Activated T-cell treated with anti-CD3 and anti-CD28 coated beads, Interleukin-2, amount 50 U/mL, for 1 hour (primary cell): ENCODE measurements around the gene GTF3C4.
"Not testable (repeated sequence)": the region's sequence is repeated elsewhere in the genome, so short reads cannot be mapped to it uniquely, and the experiment has no call there.

Experiments
- DNase-seq: peaks from one replicate; pipeline ENCODE4 v3.0.0-alpha.2; 2020

The GTF3C4 gene

DNA sequence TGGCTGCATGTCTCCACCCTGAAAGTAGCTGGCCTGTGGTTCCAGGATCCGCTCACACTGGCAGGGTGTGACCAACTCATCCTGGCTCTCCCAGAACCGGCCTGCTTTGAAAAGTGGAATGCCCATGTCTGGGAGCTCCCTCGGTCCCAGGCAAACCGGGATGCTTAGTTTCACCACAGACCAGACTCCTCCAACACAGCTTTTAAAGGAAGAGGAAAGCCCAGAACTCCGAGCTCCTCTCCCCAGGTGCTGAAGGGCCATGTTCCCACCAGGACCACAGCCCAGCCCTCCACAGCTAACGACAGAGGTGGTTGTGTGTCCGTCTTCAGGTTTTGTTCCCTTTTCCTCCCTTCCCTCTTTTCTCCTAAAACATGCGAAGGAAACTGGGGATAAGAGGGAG, 38.0 kb downstream of the GTF3C4 start:
- no peak for DNase-seq

GRCh38 chr9:132708769-132709430, 38.6 kb downstream of the GTF3C4 start:
- DNase-seq, result no peak

GRCh38 chr9:132710333-132710732, 40.1 kb downstream of the GTF3C4 start:
- no peak for DNase-seq

- not testable (repeated sequence) for DNase-seq
Observed at GRCh38 chr9:132711152-132711551, 40.9 kb downstream of the GTF3C4 start.

- no peak for DNase-seq
Observed at GRCh38 chr9:132711846-132712245, 41.6 kb downstream of the GTF3C4 start.

DNA sequence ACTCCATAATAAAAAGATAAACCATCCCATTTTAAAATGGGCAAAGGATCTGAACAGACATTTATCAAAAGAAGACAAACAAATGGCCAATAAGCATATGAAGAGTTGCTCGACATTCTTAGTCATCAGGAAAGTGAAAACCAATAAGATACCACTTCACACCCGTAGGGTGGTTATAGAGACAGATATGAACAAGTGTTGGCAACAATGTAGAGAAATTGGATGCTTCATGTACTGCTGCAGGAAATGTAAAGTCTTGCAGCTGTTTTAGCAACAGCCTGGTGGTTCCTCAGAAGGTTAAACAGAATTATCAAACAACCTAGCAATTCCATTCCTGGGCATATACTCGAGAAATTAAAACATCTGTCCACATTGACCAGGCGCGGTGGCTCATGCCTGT, 42.5 kb downstream of the GTF3C4 start:
- no peak for DNase-seq

DNA sequence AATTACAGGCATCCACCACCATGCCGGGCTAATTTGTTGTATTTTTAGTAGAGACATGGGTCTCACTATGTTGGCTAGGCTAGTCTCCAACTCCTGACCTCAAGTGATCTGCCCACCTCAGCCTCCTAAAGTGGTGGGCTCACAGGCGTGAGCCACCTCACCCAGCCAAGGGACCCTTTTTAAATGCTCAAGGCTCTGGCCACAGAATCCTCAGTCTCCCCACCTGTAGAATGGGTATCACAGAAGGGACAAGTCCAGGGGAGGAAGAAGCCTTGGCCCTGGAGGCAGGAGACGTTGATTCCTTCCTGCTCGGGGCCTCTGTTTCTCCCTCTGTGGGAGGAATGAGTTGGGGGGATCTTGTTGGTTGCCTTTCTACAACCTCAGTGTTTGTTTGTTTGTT, 45.7 kb downstream of the GTF3C4 start:
- no peak for DNase-seq

DNA sequence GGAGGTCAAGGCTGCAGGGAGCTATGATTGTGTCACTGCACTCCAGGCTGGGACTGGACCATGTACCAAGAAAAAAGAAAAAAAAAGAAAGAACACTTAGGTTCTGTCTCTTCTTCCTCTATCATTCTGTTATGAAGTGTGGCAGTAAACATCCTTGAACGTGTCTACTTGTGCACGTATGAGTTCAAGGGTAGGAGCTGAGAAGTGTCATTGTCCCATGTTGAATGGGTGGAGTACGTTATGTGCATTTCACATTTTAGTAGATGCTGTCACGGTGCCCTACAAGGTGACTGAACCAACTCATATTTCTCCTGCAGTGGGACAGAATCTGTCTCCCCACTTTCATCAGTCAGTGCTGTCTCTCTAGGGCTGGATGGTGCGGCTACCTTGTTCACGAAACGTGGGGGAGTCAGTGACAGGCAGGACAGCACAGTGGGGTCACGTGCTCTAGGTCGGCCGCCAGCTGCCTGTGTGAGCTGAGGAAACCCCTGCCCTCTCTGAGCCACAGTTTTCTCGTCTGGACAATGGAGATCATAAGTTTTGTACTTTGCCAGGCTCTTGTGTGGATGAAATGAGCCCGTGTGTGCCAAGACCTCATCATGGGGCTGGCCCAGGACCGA, 47.2 kb downstream of the GTF3C4 start:
- DNase-seq, result no peak

GRCh38 chr9:132718381-132718928, 48.2 kb downstream of the GTF3C4 start:
- not testable (repeated sequence) for DNase-seq

- DNase-seq, result no peak
Observed at GRCh38 chr9:132721661-132722060, 51.4 kb downstream of the GTF3C4 start.

- no peak for DNase-seq
Observed at GRCh38 chr9:132722564-132723065, 52.4 kb downstream of the GTF3C4 start.

DNA sequence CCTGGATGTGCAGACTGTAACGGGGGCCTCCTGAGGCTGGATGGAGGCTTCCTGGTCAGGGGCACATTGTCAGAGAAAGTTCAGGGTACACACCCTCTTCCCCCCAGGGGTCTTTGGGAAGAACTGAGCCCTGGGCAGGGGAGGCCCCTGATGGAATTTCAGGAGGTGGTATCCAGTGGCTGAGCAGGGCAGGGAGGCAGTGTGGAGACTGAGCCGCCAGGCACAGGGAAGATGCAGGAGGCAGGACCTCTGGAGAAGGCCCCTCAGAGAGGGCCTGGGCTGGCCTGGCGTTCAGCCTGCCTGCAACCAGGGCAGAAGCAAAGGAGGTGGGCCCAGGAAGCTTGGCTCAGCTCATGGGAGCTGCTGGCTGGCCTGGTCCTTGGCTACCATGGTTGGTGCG, 53.5 kb downstream of the GTF3C4 start:
- DNase-seq, result no peak

DNA sequence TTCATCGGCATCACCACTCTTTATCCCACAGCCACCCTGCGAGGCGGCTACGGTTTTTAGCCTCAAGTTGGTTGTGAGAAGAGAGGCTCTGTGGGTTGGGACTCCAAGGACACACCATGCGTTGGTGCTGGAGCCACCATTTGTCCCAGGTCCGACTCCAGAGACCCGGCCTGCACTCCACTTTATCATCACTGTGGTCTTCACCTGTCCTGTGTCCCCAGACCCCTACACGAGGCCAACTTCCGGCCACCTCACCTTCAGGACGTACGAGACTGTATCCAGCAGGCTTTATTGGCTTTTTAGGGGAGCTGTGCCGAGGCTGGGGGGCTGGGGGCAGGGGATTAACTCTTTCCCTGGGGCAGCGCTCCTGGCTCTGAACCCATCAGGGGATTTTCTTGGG, 55.0 kb downstream of the GTF3C4 start:
- no peak for DNase-seq

- no peak for DNase-seq
Observed at GRCh38 chr9:132726576-132727130, 56.4 kb downstream of the GTF3C4 start.

DNA sequence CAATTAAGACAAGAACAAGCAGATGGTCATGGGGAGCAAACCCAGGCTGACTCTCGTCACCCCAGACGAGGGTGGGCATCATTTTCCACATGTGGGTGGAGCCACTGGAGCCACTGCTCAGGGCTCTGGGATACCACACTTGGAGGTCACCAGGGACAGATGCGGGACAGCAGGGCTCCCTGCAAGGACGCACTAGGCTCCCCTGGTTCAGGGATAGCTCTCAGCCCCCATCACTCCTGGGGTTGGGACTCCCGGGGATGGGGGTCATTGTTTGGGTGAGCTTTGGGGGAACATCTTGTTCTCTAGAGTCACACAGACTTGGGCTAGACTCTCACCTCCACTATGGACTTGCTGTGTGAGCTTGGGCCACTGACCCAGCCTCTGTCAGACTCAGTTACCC, 57.8 kb downstream of the GTF3C4 start:
- no peak for DNase-seq

- DNase-seq, result no peak
Observed at GRCh38 chr9:132728497-132728896, 58.2 kb downstream of the GTF3C4 start.

DNA sequence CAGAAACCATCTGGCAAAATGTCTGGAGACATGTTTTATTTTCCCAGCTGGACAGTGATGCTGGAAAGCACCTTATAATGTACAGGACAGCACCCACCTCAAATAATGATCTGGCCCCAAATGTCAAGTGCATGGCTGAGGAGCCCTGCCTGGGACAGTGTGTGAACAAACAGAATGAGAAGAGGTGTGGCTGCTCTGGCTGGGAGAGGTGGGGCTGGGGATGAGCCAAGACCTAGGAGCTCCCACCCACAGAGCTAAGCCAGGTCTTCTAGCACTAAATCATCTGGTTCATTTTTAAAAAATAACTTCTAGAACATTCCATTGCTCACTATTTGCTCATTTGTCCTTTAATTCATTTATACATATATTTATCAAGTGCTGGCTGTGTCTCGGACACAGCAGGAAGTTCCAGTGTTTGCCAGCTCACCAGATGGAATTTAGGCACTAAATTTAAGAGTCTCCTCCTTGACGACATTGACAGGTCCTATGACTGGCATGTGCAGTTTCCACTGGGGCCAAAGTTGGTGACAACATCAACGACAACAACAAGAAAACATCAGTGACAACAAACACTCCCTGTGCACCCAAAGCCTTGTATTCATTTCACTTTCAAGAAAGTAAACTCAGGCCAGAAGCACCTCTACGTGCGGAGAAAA, 59.1 kb downstream of the GTF3C4 start:
- no peak for DNase-seq

GRCh38 chr9:132730054-132731033, 60.1 kb downstream of the GTF3C4 start:
- no peak for DNase-seq

GRCh38 chr9:132731230-132731629, 61.0 kb downstream of the GTF3C4 start:
- DNase-seq, result no peak

GRCh38 chr9:132732326-132733259, 62.3 kb downstream of the GTF3C4 start:
- no peak for DNase-seq

DNA sequence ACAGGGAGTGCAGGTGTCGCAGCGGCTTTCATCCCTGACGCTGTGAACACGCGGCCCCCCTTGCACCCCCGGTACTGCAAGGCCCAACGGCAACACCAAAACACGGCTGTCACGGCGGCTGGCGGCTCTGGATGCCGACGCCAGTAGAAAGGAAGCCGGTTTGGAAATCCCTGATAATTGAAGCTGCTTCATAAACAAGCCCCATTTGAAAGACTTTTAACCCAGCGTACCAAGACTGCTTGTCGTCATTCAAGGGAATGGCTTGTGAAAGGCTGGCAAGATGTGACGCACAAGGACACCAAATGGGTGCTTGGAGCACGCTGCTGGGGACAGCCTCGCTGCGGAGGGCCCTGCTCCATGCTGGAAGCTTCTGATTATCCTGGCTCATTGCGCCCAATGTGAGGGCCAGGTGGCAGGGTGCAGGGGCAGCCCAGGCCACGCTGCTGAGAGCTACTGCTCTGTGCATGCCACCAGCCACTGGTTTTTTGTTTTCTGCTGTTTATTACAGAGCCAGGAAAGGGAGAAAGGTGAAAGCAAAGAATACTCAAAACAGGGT, 63.1 kb downstream of the GTF3C4 start:
- DNase-seq, result no peak
